Keratinocyte (primary cell): ENCODE results near the gene ST8SIA4. TPM values are rescaled to one million over a fixed set of nuclear protein-coding genes. Genes with fewer than 3 reads are reported as not detected.

Experiments used
- DNase-seq: peaks from one replicate; pipeline ENCODE4 v3.0.0-alpha.2; 2011; ENCODE audit warnings: low read depth, missing footprints, low spot score
- FAIRE-seq: peaks from 2 replicates; lab custom pipeline; 2011; peaks lifted over from hg19 to GRCh38; lab: Jason Lieb, UNC
- H2AFZ ChIP-seq: 2 replicates; pipeline ENCODE4 v1.6.0; 2012; ENCODE audit warnings: low read length, control low read depth, inconsistent platforms; ENCODE audit not compliant: control insufficient read depth
- H3K27ac ChIP-seq: 2 replicates; pipeline ENCODE4 v1.5.1; 2011; ENCODE audit warnings: low read length; ENCODE audit not compliant: control insufficient read depth, insufficient read depth
- H3K27me3 ChIP-seq: 3 replicates; pipeline ENCODE4 v1.6.0; 2011; ENCODE audit warnings: low read length; ENCODE audit not compliant: control insufficient read depth, insufficient read depth; ENCODE audit errors: extremely low read depth
- H3K36me3 ChIP-seq, 2 experiments: 2 replicates in 1 of 2; 3 replicates in 1 of 2; pipeline ENCODE4 v1.5.1; 2011; ENCODE audit warnings: low read length in 2 of 2, mild to moderate bottlenecking in 1 of 2; ENCODE audit not compliant: control insufficient read depth in 2 of 2, insufficient read depth in 2 of 2; ENCODE audit errors: extremely low read depth in 1 of 2
- H3K4me1 ChIP-seq: 3 replicates; pipeline ENCODE4 v1.5.1; 2011; ENCODE audit warnings: low read length; ENCODE audit not compliant: control insufficient read depth, insufficient read depth; ENCODE audit errors: extremely low read depth
- H3K4me2 ChIP-seq: 3 replicates; pipeline ENCODE4 v1.6.0; 2011; ENCODE audit warnings: low read depth, low read length; ENCODE audit not compliant: control insufficient read depth, insufficient read depth; ENCODE audit errors: extremely low read depth
- H3K4me3 ChIP-seq, 3 experiments: fragments of 200-600 bp in 1 of 3; sonication (generic) in 1 of 3; 2 replicates in 2 of 3; 3 replicates in 1 of 3; pipeline ENCODE4 v1.5.1; 2011 to 2016; ENCODE audit warnings: low read length in 3 of 3, mild to moderate bottlenecking in 3 of 3, control low read depth in 2 of 3, inconsistent platforms in 1 of 3, low read depth in 1 of 3, mixed read lengths in 1 of 3, mixed run types in 1 of 3, moderate library complexity in 1 of 3; ENCODE audit not compliant: control insufficient read depth in 2 of 3, insufficient read depth in 2 of 3; ENCODE audit errors: extremely low read depth in 1 of 3
- H3K79me2 ChIP-seq: 2 replicates; pipeline ENCODE4 v1.6.0; 2012; ENCODE audit warnings: low read length; ENCODE audit not compliant: control insufficient read depth, insufficient read depth
- H3K9ac ChIP-seq: 3 replicates; pipeline ENCODE4 v1.6.0; 2011; ENCODE audit warnings: low read length; ENCODE audit not compliant: control insufficient read depth, insufficient read depth; ENCODE audit errors: extremely low read depth
- H3K9me1 ChIP-seq: 3 replicates; pipeline ENCODE4 v1.6.0; 2011; ENCODE audit warnings: low read length; ENCODE audit not compliant: control insufficient read depth, insufficient read depth; ENCODE audit errors: extremely low read depth
- H3K9me3 ChIP-seq: 2 replicates; pipeline ENCODE4 v1.5.1; 2012; ENCODE audit warnings: low read depth, low read length; ENCODE audit not compliant: control insufficient read depth
- H4K20me1 ChIP-seq: 3 replicates; pipeline ENCODE4 v1.6.0; 2011; ENCODE audit warnings: low read length; ENCODE audit not compliant: control insufficient read depth, insufficient read depth; ENCODE audit errors: extremely low read depth
- CTCF ChIP-seq, 3 experiments: IDR thresholded peaks in 1 of 3; conservative IDR thresholded peaks in 1 of 3; optimal IDR thresholded peaks in 1 of 3; 2 replicates in 2 of 3; 3 replicates in 1 of 3; pipeline versions ENCODE3 to v1.5.1; 2011; ENCODE audit warnings: low read length in 3 of 3, mild to moderate bottlenecking in 3 of 3, moderate library complexity in 2 of 3, control low read depth in 1 of 3, inconsistent platforms in 1 of 3; ENCODE audit not compliant: insufficient read depth in 2 of 3; ENCODE audit errors: extremely low read depth in 1 of 3
- EZH2 ChIP-seq: IDR thresholded peaks from one replicate; pipeline ENCODE4 v1.6.1; 2012; ENCODE audit warnings: inconsistent platforms, mild to moderate bottlenecking, low read length, moderate library complexity
- dilution Hi-C: fragments of 300-500 bp; cut with MboI; formaldehyde crosslinking; loops from one replicate; pipeline ENCODE4 v1.7.0; 2020; ENCODE audit warnings: low sequenced_read_pairs; ENCODE audit not compliant: extremely low pct_ligation_motif_present
- polyA plus RNA-seq, 5 experiments: library from polyadenylated mRNA; depleted of rRNA in 3 of 5; stranded (reverse) in 3 of 5; stranded (forward) in 1 of 5; unstranded in 1 of 5; fragments of >200 nt; gene quantifications; 1 replicate in 1 of 5; 2 replicates in 3 of 5; 3 replicates in 1 of 5; pipeline versions ENCODE4 v1.2.1 to v1.2.3, GENCODE V29; 2011 to 2012; ENCODE audit warnings: missing spikeins in 2 of 5, low read depth in 1 of 5, low replicate concordance in 1 of 5

The ST8SIA4 gene
- polyA plus RNA-seq, 1 donor (not counting 4 experiments of a cell fraction or from before 2014, with no cell fraction given) = 0.43 TPM

GRCh38 chr5:100797861-100798260 is 105.2 kb downstream of the ST8SIA4 start:
- Histone ChIP-seq H2AFZ (no peak overlapping the region), H3K36me3 (no peaks in the 10 kb centered on the region), H3K27ac (no peak overlapping the region), H3K9ac (no peak overlapping the region), H3K9me1 (no peaks in the 10 kb centered on the region), H3K27me3 (no peaks in the 10 kb centered on the region), H3K4me1 (peaks cover 9% of the 10 kb centered on the region), H3K4me3 (no peak overlapping the region), H3K9me3 (no peaks in the 10 kb centered on the region), H4K20me1 (no peaks in the 10 kb centered on the region), H3K4me2 (no peak overlapping the region), H3K79me2 (no peaks in the 10 kb centered on the region)
- no peak for TF ChIP-seq CTCF (optimal IDR thresholded peaks at IDR 0.05 in 1 of 3, IDR thresholded peaks at IDR 0.05 in 1 of 3, conservative IDR thresholded peaks at IDR 0.05 in 1 of 3; ENCODE audit: extremely low read depth in 1 of 3, insufficient read depth in 2 of 3, low read length in 3 of 3)
- TF ChIP-seq EZH2 = no peak
- FAIRE-seq (peak; percentile 69), DNase-seq (no peak)
- dilution Hi-C loops = no loop called here

- H3K9me3 ChIP-seq = no peaks in the 10 kb centered on the region
- no peaks in the 10 kb centered on the region for H3K79me2 ChIP-seq
- TF ChIP-seq EZH2 = no peak
- no peak for TF ChIP-seq CTCF (optimal IDR thresholded peaks at IDR 0.05 in 1 of 3, IDR thresholded peaks at IDR 0.05 in 1 of 3, conservative IDR thresholded peaks at IDR 0.05 in 1 of 3; ENCODE audit: extremely low read depth in 1 of 3, insufficient read depth in 2 of 3, low read length in 3 of 3)
- H3K9me1 ChIP-seq = no peaks in the 10 kb centered on the region
- H3K4me3 ChIP-seq = no peak overlapping the region
- H2AFZ ChIP-seq = no peak overlapping the region
- peaks cover 9% of the 10 kb centered on the region for H3K4me1 ChIP-seq
- no peak overlapping the region for H3K9ac ChIP-seq
- DNase-seq = no peak
- H3K4me2 ChIP-seq = no peak overlapping the region
- no peak for FAIRE-seq
- no peaks in the 10 kb centered on the region for H3K27me3 ChIP-seq
- no peak overlapping the region for H3K27ac ChIP-seq
- dilution Hi-C loops = no loop called here
- no peaks in the 10 kb centered on the region for H3K36me3 ChIP-seq
- no peaks in the 10 kb centered on the region for H4K20me1 ChIP-seq
These were observed 106.2 kb downstream of the ST8SIA4 start for GRCh38 chr5:100796851-100797250.
